Activated T-cell treated with anti-CD3 and anti-CD28 coated beads, Interleukin-2, amount 50 U/mL, for 4 hours (primary cell): ENCODE measurements around the gene ZACN. TPM values are rescaled to one million over a fixed set of nuclear protein-coding genes. Genes with fewer than 3 reads are reported as not detected.

Source experiments
- ATAC-seq, 2 donors: fragments of 200-7000 bp; cut with Tn5 transposase; one replicate each; pipeline ENCODE4 v1.10.0; 2021
- DNase-seq: peaks from one replicate; pipeline ENCODE4 v3.0.0-alpha.2; 2020
- H3K27me3 Mint-ChIP-seq: one replicate; pipeline ENCODE4 v1.8.0; 2021; ENCODE audit warnings: low read depth, mixed read lengths
- H3K36me3 Mint-ChIP-seq: one replicate; pipeline ENCODE4 v1.8.0; 2022; ENCODE audit warnings: mixed read lengths; ENCODE audit not compliant: insufficient read depth
- H3K4me1 Mint-ChIP-seq: one replicate; pipeline ENCODE4 v1.8.0; 2021; ENCODE audit warnings: low read depth, mixed read lengths
- H3K4me3 Mint-ChIP-seq: one replicate; pipeline ENCODE4 v1.8.0; 2021; ENCODE audit warnings: mild to moderate bottlenecking, moderate library complexity, mixed read lengths
- H3K9me3 Mint-ChIP-seq: one replicate; pipeline ENCODE4 v1.8.0; 2021; ENCODE audit warnings: mixed read lengths
- total RNA-seq, 3 donors: library from RNA; stranded (reverse); gene quantifications; one replicate each; pipeline ENCODE4 v1.2.1, GENCODE V29; 2021

ZACN gene
- total RNA-seq, 3 donors from 2014 or later, result 4.9 to 9.7 (median 8.1) TPM

DNA sequence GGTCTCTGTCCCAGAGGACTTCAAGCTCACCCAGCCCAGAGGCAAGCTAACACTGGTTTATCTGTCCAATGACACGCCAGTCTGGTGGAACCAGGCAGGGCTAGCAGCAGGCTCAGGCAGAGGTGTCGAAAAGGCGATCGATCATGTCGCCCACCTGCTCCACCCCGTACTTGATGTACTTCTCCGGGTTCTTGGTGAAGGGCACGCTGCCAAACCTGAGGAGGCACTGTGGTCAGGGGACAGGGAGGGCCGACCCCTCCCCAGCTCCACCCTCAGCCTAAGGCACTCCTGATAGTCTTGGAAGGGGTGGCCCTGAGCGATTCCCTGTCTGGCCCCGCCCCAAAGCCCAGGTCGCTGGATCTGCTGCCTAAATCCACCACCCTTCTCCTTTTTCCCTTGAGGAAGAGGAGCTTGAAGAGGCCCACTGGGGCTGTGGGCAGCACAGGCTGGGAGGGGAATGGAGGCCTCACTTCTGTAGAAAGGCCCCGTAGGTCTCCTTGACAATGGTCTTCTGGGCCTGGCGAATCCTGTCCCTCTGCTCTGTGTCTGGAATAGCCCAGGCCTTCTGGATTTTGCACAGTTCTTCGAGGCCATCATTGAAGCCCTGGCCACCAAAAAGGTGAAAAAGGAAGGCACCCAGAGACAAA lies 4.7 kb downstream of the ZACN start:
- H3K9me3 Mint-ChIP-seq, result no peaks in the 10 kb centered on the region
- H3K27me3 Mint-ChIP-seq, result peaks cover 3% of the 10 kb centered on the region
- no peak overlapping the region for H3K4me3 Mint-ChIP-seq
- peaks cover 15% of the 10 kb centered on the region for H3K4me1 Mint-ChIP-seq
- H3K36me3 Mint-ChIP-seq, result peaks cover 13% of the 10 kb centered on the region
- DNase-seq (no peak), ATAC-seq (no peak)

DNA sequence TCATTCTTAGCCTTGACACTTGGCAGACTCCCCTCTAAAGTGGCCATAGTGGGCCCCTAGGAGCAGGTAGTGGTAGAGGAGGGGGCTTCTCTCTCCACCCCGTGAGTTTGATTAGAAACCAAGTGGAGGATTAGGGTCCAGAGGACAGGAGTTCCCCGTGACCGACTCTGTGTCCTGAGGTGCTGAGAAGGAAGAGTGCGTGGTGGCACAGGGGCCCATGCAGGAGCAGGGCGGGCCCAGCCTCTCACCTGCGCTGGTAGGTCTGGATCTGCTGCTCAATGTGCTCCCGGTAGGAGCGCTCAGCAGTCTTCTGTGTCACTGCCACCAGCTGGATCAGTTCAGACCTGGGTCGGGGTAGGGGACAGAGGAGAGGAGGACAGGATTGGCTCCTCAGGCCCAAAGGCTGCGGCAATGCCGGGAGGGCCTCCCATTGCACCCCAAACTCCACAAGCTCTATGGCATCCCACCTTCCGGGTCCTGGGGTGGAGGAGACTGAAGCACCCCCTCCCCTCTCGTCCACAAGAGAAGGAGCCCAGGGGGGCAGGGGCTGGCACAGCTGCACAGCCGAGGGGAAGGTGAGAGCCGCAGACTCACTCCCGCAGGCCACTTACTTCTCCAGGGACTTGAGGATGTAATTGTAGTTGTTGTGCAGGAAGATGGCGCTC lies 6.2 kb downstream of the ZACN start:
- Mint-ChIP-seq H3K27me3 (no peaks in the 10 kb centered on the region), H3K4me1 (peaks cover 3% of the 10 kb centered on the region), H3K4me3 (no peak overlapping the region), H3K9me3 (no peaks in the 10 kb centered on the region), H3K36me3 (peaks cover 16% of the 10 kb centered on the region)
- DNase-seq (no peak), ATAC-seq (no peak)

DNA sequence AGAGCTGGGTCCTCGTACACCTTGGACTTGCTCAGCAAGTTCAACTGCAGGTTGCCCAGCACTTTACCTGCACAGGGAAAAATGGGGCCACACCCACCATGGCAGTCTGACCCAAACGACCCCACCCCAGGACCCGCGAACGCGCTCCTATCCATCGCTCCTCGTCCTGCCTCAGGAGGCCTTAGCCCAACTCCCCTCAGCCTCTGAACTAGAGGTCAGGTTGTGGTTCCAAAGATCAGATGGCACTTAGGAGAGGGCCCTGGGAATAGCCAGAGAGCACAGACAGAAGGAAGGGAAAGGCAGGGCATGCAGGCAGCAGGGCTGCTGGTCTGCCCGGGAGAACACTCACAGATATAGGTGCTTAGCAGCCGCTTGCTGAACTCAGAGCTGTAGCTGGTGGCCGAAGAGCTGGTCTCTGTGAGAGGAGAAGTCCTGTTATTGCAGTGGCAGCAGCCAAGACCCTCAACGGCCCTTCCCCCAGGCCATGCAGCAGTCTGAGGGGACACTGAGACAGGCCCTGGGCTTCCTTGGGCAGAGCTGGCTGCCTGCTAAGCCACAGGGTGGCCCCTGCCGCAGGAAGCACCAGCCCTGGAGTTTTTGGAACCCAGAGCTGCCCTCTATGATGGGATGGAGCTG lies 6.9 kb downstream of the ZACN start:
- ATAC-seq (no peak), DNase-seq (no peak)
- no peaks in the 10 kb centered on the region for H3K27me3 Mint-ChIP-seq
- peaks cover 3% of the 10 kb centered on the region for H3K4me1 Mint-ChIP-seq
- H3K9me3 Mint-ChIP-seq, result no peaks in the 10 kb centered on the region
- peaks cover 16% of the 10 kb centered on the region for H3K36me3 Mint-ChIP-seq
- no peak overlapping the region for H3K4me3 Mint-ChIP-seq

DNA sequence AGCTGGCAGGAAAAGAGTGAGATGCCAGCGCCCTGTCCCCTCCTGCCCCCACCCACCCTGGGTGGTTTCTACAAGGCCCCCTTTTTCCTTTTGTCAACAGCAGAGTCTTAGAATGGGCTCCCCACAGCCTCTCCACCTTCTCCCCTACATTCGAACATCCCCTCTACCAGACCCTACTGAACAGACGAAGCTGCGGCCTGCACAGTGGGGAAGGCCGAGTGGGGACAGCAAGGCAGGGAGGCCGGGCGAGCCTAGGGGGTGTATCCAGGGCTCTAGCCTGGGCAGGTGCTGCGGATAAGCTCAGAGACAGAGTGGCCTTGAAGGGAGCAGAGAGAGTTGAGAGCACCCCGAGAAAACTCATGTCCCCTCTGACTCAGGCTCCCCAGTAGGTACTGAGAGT lies 7.4 kb downstream of the ZACN start:
- Mint-ChIP-seq H3K4me3 (no peak overlapping the region), H3K36me3 (peaks cover 16% of the 10 kb centered on the region), H3K4me1 (peaks cover 3% of the 10 kb centered on the region), H3K9me3 (no peaks in the 10 kb centered on the region), H3K27me3 (no peaks in the 10 kb centered on the region)
- ATAC-seq, result no peak
- DNase-seq, result no peak

DNA sequence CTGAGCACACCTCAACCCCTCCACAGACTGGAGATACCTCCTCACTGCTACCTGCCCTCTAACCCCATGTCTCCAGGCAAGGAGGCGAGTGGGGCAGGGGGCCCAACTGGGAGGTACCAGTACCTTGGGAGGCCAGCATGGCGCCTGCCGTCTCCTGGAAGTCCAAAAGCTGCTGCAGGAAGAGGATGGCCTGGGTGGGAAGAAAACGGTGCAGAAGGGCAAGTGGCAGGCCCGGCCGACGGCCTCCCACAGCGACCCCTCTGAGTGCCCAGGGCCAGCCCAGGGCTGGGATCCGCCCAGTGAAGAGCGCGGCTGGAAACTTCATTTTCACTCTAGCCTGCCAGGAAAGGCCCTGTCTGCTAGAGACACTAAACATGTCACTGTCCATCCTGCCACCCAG lies 8.5 kb downstream of the ZACN start:
- Mint-ChIP-seq H3K4me3 (no peak overlapping the region), H3K36me3 (peaks cover 22% of the 10 kb centered on the region), H3K4me1 (peaks cover 2% of the 10 kb centered on the region), H3K27me3 (no peaks in the 10 kb centered on the region), H3K9me3 (no peaks in the 10 kb centered on the region)
- ATAC-seq (no peak), DNase-seq (no peak)

GRCh38 chr17:76088041-76088867 lies 9.3 kb downstream of the ZACN start:
- no peak for DNase-seq
- Mint-ChIP-seq H3K36me3 (peaks cover 24% of the 10 kb centered on the region), H3K9me3 (no peaks in the 10 kb centered on the region), H3K4me1 (peaks cover 2% of the 10 kb centered on the region), H3K4me3 (no peak overlapping the region), H3K27me3 (no peaks in the 10 kb centered on the region)
- ATAC-seq, result no peak

DNA sequence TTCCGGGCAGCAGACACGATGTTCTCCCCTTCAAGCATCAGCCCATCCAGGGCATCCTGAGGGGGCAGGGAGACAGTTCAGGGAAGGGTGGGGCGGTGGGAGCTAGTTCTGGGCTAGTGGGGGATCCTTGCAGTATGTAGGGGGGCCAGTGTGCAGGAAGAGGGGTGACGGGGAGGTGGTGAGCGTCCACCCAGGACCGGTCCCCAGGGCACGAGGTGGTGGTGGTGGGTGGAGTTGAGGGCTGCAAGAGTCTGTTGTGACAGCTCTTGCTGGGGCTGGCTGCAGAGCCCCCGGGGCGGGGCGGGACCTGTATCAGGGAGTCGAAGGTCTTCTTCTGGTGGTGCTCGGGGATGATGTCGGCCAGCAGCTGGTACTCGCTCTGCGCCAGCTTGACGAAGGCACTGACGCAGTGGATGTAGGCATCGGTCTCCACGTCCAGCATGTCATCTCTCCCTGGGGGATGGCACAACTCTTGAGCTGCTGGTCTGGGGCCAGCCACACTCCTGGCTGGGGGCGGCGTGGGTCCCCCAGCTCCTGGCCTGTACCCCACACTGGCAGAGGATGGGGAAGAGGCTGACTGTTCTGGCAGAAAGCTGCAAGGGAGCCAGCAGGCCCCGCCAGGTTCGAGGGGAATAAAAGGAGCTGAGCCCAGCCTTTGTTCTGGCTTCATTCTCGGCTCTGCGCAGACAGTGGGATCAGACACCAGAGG lies 10.0 kb downstream of the ZACN start:
- DNase-seq (no peak), ATAC-seq (no peak)
- Mint-ChIP-seq H3K36me3 (peaks cover 23% of the 10 kb centered on the region), H3K9me3 (no peaks in the 10 kb centered on the region), H3K27me3 (no peaks in the 10 kb centered on the region), H3K4me3 (no peak overlapping the region), H3K4me1 (peaks cover 2% of the 10 kb centered on the region)

GRCh38 chr17:76089680-76090516 lies 10.9 kb downstream of the ZACN start:
- H3K36me3 Mint-ChIP-seq, result peaks cover 21% of the 10 kb centered on the region
- ATAC-seq (no peak), DNase-seq (no peak)
- H3K4me3 Mint-ChIP-seq, result no peak overlapping the region
- peaks cover 2% of the 10 kb centered on the region for H3K4me1 Mint-ChIP-seq
- no peaks in the 10 kb centered on the region for H3K27me3 Mint-ChIP-seq
- H3K9me3 Mint-ChIP-seq, result no peaks in the 10 kb centered on the region

- no peak overlapping the region for H3K4me3 Mint-ChIP-seq
- peaks cover 22% of the 10 kb centered on the region for H3K36me3 Mint-ChIP-seq
- ATAC-seq, result no peak
- H3K27me3 Mint-ChIP-seq, result no peaks in the 10 kb centered on the region
- H3K4me1 Mint-ChIP-seq, result peaks cover 2% of the 10 kb centered on the region
- DNase-seq, result no peak
- no peaks in the 10 kb centered on the region for H3K9me3 Mint-ChIP-seq
Measured at GRCh38 chr17:76090517-76091129, 11.6 kb downstream of the ZACN start.

- H3K4me3 Mint-ChIP-seq, result no peak overlapping the region
- H3K4me1 Mint-ChIP-seq, result peaks cover 4% of the 10 kb centered on the region
- ATAC-seq (peak; percentile 48 to 58), DNase-seq (no peak)
- no peaks in the 10 kb centered on the region for H3K27me3 Mint-ChIP-seq
- H3K9me3 Mint-ChIP-seq, result no peaks in the 10 kb centered on the region
- H3K36me3 Mint-ChIP-seq, result peaks cover 26% of the 10 kb centered on the region
Measured at GRCh38 chr17:76091526-76092286, 12.7 kb downstream of the ZACN start.

- Mint-ChIP-seq H3K4me3 (no peak overlapping the region), H3K36me3 (peaks cover 30% of the 10 kb centered on the region), H3K27me3 (no peaks in the 10 kb centered on the region), H3K9me3 (no peaks in the 10 kb centered on the region), H3K4me1 (peaks cover 4% of the 10 kb centered on the region)
- DNase-seq (no peak), ATAC-seq (no peak)
Measured at GRCh38 chr17:76092526-76093413, 13.8 kb downstream of the ZACN start.

DNA sequence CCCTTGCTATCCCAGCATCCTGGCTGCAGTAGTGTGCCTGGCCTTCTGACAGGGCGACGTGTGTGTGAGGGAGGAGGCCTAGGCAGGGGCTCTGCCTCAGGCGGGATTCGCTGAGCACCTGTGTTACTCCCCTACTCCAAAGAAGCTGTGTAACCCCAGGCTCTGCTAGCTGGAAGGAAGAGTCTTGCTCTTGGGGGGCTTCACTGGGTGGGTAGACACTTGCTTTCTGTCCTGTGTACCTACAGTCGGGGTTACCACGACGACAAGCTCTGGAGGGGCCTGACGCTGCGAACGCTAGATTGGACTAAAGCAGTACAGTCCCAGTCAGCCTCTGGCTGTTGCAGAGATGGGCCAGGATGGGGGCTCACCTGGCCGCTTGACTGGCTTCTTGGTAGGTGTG lies 15.1 kb downstream of the ZACN start:
- Mint-ChIP-seq H3K36me3 (peaks cover 25% of the 10 kb centered on the region), H3K4me1 (peaks cover 4% of the 10 kb centered on the region), H3K4me3 (no peak overlapping the region), H3K9me3 (no peaks in the 10 kb centered on the region), H3K27me3 (no peaks in the 10 kb centered on the region)
- ATAC-seq, result no peak
- no peak for DNase-seq
